Lung (tissue), 12 donors: ENCODE results near the gene MRPL42. TPM values are rescaled to one million over a fixed set of nuclear protein-coding genes. Genes with fewer than 3 reads are reported as not detected.
A peak's percentile ranks its signal among the peaks of the same experiment; 100 is the strongest.

Experiments used
- ATAC-seq: fragments of 200-7000 bp; cut with Tn5 transposase; one replicate; pipeline ENCODE4 v1.9.1; 2020; ENCODE audit warnings: moderate number of reproducible peaks; ENCODE audit not compliant: insufficient read depth, low FRiP score
- DNase-seq, 3 donors: peaks; one replicate each; pipeline ENCODE4 v3.0.0-alpha.2; 2013 to 2017
- H3K27ac ChIP-seq, 2 donors: one replicate each; pipeline ENCODE4 v1.5.1; 2013; ENCODE audit warnings: mild to moderate bottlenecking in 2 of 2, moderate library complexity in 2 of 2, control low read depth in 1 of 2, inconsistent platforms in 1 of 2, low read depth in 1 of 2, low read length in 1 of 2
- H3K27me3 ChIP-seq, 3 donors: one replicate each; pipeline ENCODE4 v1.5.1; 2013; ENCODE audit warnings: low read length in 2 of 3; ENCODE audit not compliant: control insufficient read depth in 3 of 3, insufficient read depth in 3 of 3
- H3K36me3 ChIP-seq, 4 donors: one replicate each; pipeline ENCODE4 v1.5.1; 2013; ENCODE audit warnings: low read length in 4 of 4, mild to moderate bottlenecking in 1 of 4, moderate library complexity in 1 of 4; ENCODE audit not compliant: control insufficient read depth in 4 of 4, insufficient read depth in 4 of 4
- H3K4me1 ChIP-seq, 5 donors: one replicate each; pipeline ENCODE4 v1.5.1; 2013; ENCODE audit warnings: low read length in 5 of 5, mild to moderate bottlenecking in 2 of 5, moderate library complexity in 1 of 5; ENCODE audit not compliant: control insufficient read depth in 5 of 5, insufficient read depth in 5 of 5
- H3K4me3 ChIP-seq: one replicate; pipeline ENCODE4 v1.5.1; 2013; ENCODE audit warnings: mild to moderate bottlenecking, control low read depth, moderate library complexity
- H3K9ac ChIP-seq, 2 donors: one replicate each; pipeline ENCODE4 v1.5.1; 2013; ENCODE audit warnings: low read length in 2 of 2, control low read depth in 1 of 2; ENCODE audit not compliant: insufficient read depth in 1 of 2
- H3K9me3 ChIP-seq, 4 donors: one replicate each; pipeline ENCODE4 v1.5.1; 2013; ENCODE audit warnings: low read length in 3 of 4, mild to moderate bottlenecking in 1 of 4, moderate library complexity in 1 of 4; ENCODE audit not compliant: control insufficient read depth in 4 of 4, insufficient read depth in 3 of 4
- WGBS, 2 donors: extraction: QIAGEN DNeasy Blood & Tissue Kit; methylation state at CpG; one replicate each; pipeline ENCODE4 v1.1.7; 2013; 5-methylcytosine and 5-hydroxymethylcytosine counted together
- polyA plus RNA-seq, 2 donors: library from polyadenylated mRNA; stranded (reverse); fragments of 200-250 nt; gene quantifications; one replicate each; pipeline ENCODE4 v1.2.1, GENCODE V29; 2013
- total RNA-seq, 2 donors: library from RNA; depleted of rRNA in 1 of 2; stranded (reverse); fragments of >200 nt in 1 of 2; gene quantifications; one replicate each; pipeline ENCODE4 v1.2.1, GENCODE V29; 2014 to 2021
- TF ChIP-seq, protein P1 (sequence below): IDR thresholded peaks from 2 replicates; pipeline ENCODE4 v1.5.1; 2012; ENCODE audit warnings: mild to moderate bottlenecking; ENCODE audit errors: control extremely low read depth, extremely low read depth
- donor health status: control.
- donor health status: control.
- donor health status: Bipolar disorder and iron deficiency.
- donor health status: healthy.
- donor health status: DM: yes; HTN: yes; CAD: no.

The MRPL42 gene
- total and polyA plus RNA-seq, 4 donors = 27.5 to 65.7 (median 43.6) TPM

- TF ChIP-seq, protein P1, sequence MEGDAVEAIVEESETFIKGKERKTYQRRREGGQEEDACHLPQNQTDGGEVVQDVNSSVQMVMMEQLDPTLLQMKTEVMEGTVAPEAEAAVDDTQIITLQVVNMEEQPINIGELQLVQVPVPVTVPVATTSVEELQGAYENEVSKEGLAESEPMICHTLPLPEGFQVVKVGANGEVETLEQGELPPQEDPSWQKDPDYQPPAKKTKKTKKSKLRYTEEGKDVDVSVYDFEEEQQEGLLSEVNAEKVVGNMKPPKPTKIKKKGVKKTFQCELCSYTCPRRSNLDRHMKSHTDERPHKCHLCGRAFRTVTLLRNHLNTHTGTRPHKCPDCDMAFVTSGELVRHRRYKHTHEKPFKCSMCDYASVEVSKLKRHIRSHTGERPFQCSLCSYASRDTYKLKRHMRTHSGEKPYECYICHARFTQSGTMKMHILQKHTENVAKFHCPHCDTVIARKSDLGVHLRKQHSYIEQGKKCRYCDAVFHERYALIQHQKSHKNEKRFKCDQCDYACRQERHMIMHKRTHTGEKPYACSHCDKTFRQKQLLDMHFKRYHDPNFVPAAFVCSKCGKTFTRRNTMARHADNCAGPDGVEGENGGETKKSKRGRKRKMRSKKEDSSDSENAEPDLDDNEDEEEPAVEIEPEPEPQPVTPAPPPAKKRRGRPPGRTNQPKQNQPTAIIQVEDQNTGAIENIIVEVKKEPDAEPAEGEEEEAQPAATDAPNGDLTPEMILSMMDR = no peak
- Histone ChIP-seq H3K36me3 (no peaks in the 10 kb centered on the region), H3K4me1 (peaks cover 7 to 27% (median 12%) of the 10 kb centered on the region in 5 donors), H3K9me3 (no peaks in the 10 kb centered on the region), H3K4me3 (no peak overlapping the region), H3K27ac (no peak overlapping the region), H3K9ac (no peak overlapping the region), H3K27me3 (no peaks in the 10 kb centered on the region)
- WGBS, 2 donors = 93 to 94% methylated on average over 4 of the region's 4 CpGs
- ATAC-seq = no peak
- DNase-seq = no peak
Measured at GRCh38 chr12:93443576-93443975, 23.7 kb upstream of the MRPL42 start.

DNA sequence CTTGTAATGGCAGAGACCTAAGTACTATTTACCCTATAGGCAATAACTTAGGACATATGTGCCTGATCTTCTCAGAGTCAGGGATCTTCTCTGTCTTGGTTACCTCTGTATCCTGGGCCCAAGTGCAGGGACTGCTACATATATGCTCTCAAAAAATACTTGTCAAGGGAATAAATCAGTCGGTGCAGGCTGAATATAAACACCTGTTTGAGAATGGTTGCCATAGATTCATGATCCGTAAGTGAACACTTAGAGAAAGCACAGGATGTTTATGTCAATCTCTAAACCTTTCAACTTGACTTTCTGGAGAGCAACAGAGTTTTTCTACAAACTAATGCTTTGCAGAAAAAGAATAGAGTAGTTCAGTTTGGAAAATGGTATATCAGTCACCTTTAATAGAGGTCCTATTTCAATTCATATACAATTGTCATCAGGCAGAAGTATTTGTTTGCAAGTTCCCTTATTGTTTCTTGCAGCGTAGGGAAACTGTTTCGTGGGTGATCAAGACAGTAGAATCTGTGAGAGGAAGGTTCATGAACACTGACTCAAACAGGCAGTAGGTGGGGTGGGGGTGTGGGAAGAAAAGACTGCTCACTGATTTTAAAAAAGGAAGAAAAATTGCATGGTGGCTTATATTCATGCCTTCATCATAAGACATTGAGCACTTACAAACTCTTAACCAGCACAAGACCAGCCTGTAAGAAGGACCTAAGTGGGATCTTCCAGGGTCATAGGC lies 19.6 kb upstream of the MRPL42 start:
- WGBS, 2 donors = 45 to 62% methylated on average over 4 of the region's 4 CpGs
- TF ChIP-seq, protein P1 = no peak
- Histone ChIP-seq H3K4me1 (peaks cover 0 to 5% (median 3%) of the 10 kb centered on the region in 5 donors), H3K9me3 (no peaks in the 10 kb centered on the region), H3K9ac (no peak overlapping the region), H3K27me3 (no peaks in the 10 kb centered on the region), H3K4me3 (no peak overlapping the region), H3K27ac (no peak overlapping the region), H3K36me3 (no peaks in the 10 kb centered on the region)
- no peak for ATAC-seq
- DNase-seq = no peak

DNA sequence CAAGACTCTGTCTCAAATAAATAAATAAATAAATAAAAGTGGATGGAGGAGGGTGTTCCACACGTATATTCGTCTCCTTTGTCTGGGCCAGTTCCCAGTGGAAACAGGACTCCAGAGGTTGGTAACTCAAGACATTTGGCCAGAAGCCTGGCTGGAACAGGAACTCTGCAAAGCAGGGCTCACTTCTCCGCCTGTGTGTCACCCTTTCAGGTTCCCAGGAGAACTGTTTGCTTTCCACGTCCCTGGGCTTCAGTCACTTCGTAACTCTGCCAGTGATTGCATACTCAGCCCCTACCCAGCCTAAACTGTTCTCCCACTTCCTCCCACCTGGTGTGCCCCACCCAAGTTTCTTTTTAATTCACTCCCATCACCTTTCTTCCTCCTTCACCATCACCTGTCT lies 18.5 kb upstream of the MRPL42 start:
- Histone ChIP-seq H3K4me3 (no peak overlapping the region), H3K9me3 (no peaks in the 10 kb centered on the region), H3K27ac (no peak overlapping the region), H3K9ac (no peak overlapping the region), H3K27me3 (no peaks in the 10 kb centered on the region), H3K36me3 (no peaks in the 10 kb centered on the region), H3K4me1 (no peaks in the 10 kb centered on the region)
- TF ChIP-seq, protein P1 = no peak
- 66 to 67% methylated on average over 5 of the region's 5 CpGs for WGBS, 2 donors
- no peak for ATAC-seq
- DNase-seq = peak in 2 of 3 donors; percentile 16 to 34
